Measurements from ENCODE around the gene ARV1. TPM values are rescaled to one million over a fixed set of nuclear protein-coding genes. Genes with fewer than 3 reads are reported as not detected.
"Not testable (repeated sequence)": the region's sequence is repeated elsewhere in the genome, so short reads cannot be mapped to it uniquely, and the experiment has no call there.

ARV1 gene
- total and polyA plus RNA-seq, 2 donors (not counting 1 experiment from before 2014, with no cell fraction given) = 16.8 to 38.7 TPM

DNA sequence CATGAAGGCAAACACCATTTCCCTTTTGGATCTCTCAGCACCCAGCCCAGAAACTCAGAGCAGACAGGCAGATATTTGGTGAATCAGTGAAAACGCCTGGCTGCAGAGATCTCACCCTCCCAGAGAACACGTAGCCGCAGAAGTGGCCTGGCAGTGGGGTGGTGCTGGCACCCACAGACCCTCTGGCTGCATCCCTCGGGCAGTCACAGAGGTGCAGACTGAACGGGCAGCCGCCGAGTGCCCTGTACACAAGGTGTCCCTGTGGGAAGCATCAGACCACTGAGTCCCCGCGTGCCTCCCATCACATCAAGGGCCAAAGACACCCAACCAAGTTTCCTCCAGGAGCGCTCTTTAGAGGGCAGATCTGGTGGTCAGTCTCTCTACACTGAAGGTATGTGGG lies 49.1 kb downstream of the ARV1 start:
- Histone ChIP-seq H3K4me1 (ENCODE audit: control insufficient read depth, extremely low read depth, insufficient read depth, low read length) (no peaks in the 10 kb centered on the region), H4K20me1 (ENCODE audit: control insufficient read depth, extremely low read depth, insufficient read depth, low read length) (no peaks in the 10 kb centered on the region), H3K4me3 (replicated peaks in 1 of 4; ENCODE audit: control extremely low read depth in 1 of 4, insufficient read depth in 1 of 4, low read depth in 3 of 4, low read length in 4 of 4) (no peak overlapping the region), H3K9ac (ENCODE audit: insufficient read depth, low read length) (no peak overlapping the region), H2AFZ (ENCODE audit: low read length) (no peak overlapping the region), H3K9me3 (ENCODE audit: control insufficient read depth, insufficient read depth, low read depth, low read length) (no peaks in the 10 kb centered on the region), H3K27ac (ENCODE audit: insufficient read depth, low read length) (no peak overlapping the region), H3K79me2 (ENCODE audit: control insufficient read depth, insufficient read depth, low read length) (no peaks in the 10 kb centered on the region), H3K4me2 (ENCODE audit: extremely low read depth, insufficient read depth, low read length) (no peak overlapping the region), H3K36me3 (ENCODE audit: control insufficient read depth, insufficient read depth, low read length) (no peaks in the 10 kb centered on the region), H3K27me3 (ENCODE audit: control insufficient read depth, insufficient read depth, low read length) (no peaks in the 10 kb centered on the region)
- no peak for TF ChIP-seq EZH2 (IDR thresholded peaks at IDR 0.05; ENCODE audit: low read length, missing control alignments)
- DNase-seq (ENCODE audit: low read depth in 2 of 2) = no peak

GRCh38 chr1:231028682-231029081 lies 49.8 kb downstream of the ARV1 start:
- Histone ChIP-seq H2AFZ (ENCODE audit: low read length) (no peak overlapping the region), H3K79me2 (ENCODE audit: control insufficient read depth, insufficient read depth, low read length) (no peaks in the 10 kb centered on the region), H3K36me3 (ENCODE audit: control insufficient read depth, insufficient read depth, low read length) (no peaks in the 10 kb centered on the region), H3K9ac (ENCODE audit: insufficient read depth, low read length) (no peak overlapping the region), H3K27me3 (ENCODE audit: control insufficient read depth, insufficient read depth, low read length) (no peaks in the 10 kb centered on the region), H3K9me3 (ENCODE audit: control insufficient read depth, insufficient read depth, low read depth, low read length) (no peaks in the 10 kb centered on the region), H3K27ac (ENCODE audit: insufficient read depth, low read length) (no peak overlapping the region), H3K4me3 (replicated peaks in 1 of 4; ENCODE audit: control extremely low read depth in 1 of 4, insufficient read depth in 1 of 4, low read depth in 3 of 4, low read length in 4 of 4) (no peak overlapping the region), H4K20me1 (ENCODE audit: control insufficient read depth, extremely low read depth, insufficient read depth, low read length) (no peaks in the 10 kb centered on the region), H3K4me2 (ENCODE audit: extremely low read depth, insufficient read depth, low read length) (no peak overlapping the region), H3K4me1 (ENCODE audit: control insufficient read depth, extremely low read depth, insufficient read depth, low read length) (no peaks in the 10 kb centered on the region)
- DNase-seq (ENCODE audit: low read depth in 2 of 2) = no peak
- no peak for TF ChIP-seq EZH2 (IDR thresholded peaks at IDR 0.05; ENCODE audit: low read length, missing control alignments)
- TF ChIP-seq, protein P1, sequence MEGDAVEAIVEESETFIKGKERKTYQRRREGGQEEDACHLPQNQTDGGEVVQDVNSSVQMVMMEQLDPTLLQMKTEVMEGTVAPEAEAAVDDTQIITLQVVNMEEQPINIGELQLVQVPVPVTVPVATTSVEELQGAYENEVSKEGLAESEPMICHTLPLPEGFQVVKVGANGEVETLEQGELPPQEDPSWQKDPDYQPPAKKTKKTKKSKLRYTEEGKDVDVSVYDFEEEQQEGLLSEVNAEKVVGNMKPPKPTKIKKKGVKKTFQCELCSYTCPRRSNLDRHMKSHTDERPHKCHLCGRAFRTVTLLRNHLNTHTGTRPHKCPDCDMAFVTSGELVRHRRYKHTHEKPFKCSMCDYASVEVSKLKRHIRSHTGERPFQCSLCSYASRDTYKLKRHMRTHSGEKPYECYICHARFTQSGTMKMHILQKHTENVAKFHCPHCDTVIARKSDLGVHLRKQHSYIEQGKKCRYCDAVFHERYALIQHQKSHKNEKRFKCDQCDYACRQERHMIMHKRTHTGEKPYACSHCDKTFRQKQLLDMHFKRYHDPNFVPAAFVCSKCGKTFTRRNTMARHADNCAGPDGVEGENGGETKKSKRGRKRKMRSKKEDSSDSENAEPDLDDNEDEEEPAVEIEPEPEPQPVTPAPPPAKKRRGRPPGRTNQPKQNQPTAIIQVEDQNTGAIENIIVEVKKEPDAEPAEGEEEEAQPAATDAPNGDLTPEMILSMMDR (conservative IDR thresholded peaks at IDR 0.05 in 1 of 2, IDR thresholded peaks at IDR 0.05 in 1 of 2; ENCODE audit: low read depth in 1 of 2, low read length in 2 of 2) = no peak

- H3K4me2 ChIP-seq (ENCODE audit: extremely low read depth, insufficient read depth, low read length); DNase-seq (ENCODE audit: low read depth in 2 of 2); H3K9ac ChIP-seq (ENCODE audit: insufficient read depth, low read length); H3K79me2 ChIP-seq (ENCODE audit: control insufficient read depth, insufficient read depth, low read length); H3K36me3 ChIP-seq (ENCODE audit: control insufficient read depth, insufficient read depth, low read length); H3K27me3 ChIP-seq (ENCODE audit: control insufficient read depth, insufficient read depth, low read length); H3K4me3 ChIP-seq (replicated peaks in 1 of 4; ENCODE audit: control extremely low read depth in 1 of 4, insufficient read depth in 1 of 4, low read depth in 3 of 4, low read length in 4 of 4); H3K4me1 ChIP-seq (ENCODE audit: control insufficient read depth, extremely low read depth, insufficient read depth, low read length); H4K20me1 ChIP-seq (ENCODE audit: control insufficient read depth, extremely low read depth, insufficient read depth, low read length); H2AFZ ChIP-seq (ENCODE audit: low read length); H3K9me3 ChIP-seq (ENCODE audit: control insufficient read depth, insufficient read depth, low read depth, low read length); H3K27ac ChIP-seq (ENCODE audit: insufficient read depth, low read length): not testable (repeated sequence)
Observed at GRCh38 chr1:231029247-231029646, 50.4 kb downstream of the ARV1 start.

DNA sequence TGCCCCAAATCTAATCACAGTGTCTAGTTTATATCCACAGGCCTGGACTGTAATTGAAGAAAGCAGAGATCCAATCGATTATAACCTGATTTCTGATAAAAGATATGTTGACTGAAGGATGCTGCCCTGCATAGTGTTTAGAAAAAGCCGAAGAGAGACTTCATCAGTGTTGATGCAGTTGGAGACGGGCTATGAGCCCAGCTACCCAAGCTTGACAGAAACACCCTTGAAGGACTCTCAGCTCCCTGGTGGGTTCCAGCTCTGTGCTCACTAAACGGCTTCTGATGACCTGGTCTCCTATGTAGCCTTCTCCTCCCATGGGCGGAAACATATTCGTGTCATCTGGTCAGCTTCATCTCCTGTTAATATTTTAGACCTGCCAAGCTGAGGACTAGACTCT lies 50.9 kb downstream of the ARV1 start:
- TF ChIP-seq EZH2 (IDR thresholded peaks at IDR 0.05; ENCODE audit: low read length, missing control alignments) = no peak
- TF ChIP-seq, protein P1 (conservative IDR thresholded peaks at IDR 0.05 in 1 of 2, IDR thresholded peaks at IDR 0.05 in 1 of 2; ENCODE audit: low read depth in 1 of 2, low read length in 2 of 2) = no peak
- H4K20me1 ChIP-seq (ENCODE audit: control insufficient read depth, extremely low read depth, insufficient read depth, low read length) = no peaks in the 10 kb centered on the region
- no peaks in the 10 kb centered on the region for H3K27me3 ChIP-seq (ENCODE audit: control insufficient read depth, insufficient read depth, low read length)
- no peaks in the 10 kb centered on the region for H3K79me2 ChIP-seq (ENCODE audit: control insufficient read depth, insufficient read depth, low read length)
- H3K36me3 ChIP-seq (ENCODE audit: control insufficient read depth, insufficient read depth, low read length) = no peaks in the 10 kb centered on the region
- H3K4me2 ChIP-seq (ENCODE audit: extremely low read depth, insufficient read depth, low read length) = no peak overlapping the region
- H3K4me1 ChIP-seq (ENCODE audit: control insufficient read depth, extremely low read depth, insufficient read depth, low read length) = no peaks in the 10 kb centered on the region
- H3K9me3 ChIP-seq (ENCODE audit: control insufficient read depth, insufficient read depth, low read depth, low read length) = no peaks in the 10 kb centered on the region
- H3K27ac ChIP-seq (ENCODE audit: insufficient read depth, low read length) = no peak overlapping the region
- no peak overlapping the region for H2AFZ ChIP-seq (ENCODE audit: low read length)
- DNase-seq (ENCODE audit: low read depth in 2 of 2) = no peak
- no peak overlapping the region for H3K4me3 ChIP-seq (replicated peaks in 1 of 4; ENCODE audit: control extremely low read depth in 1 of 4, insufficient read depth in 1 of 4, low read depth in 3 of 4, low read length in 4 of 4)
- H3K9ac ChIP-seq (ENCODE audit: insufficient read depth, low read length) = no peak overlapping the region
